Measurements from ENCODE around the gene FOXN4.

Gene FOXN4

DNA sequence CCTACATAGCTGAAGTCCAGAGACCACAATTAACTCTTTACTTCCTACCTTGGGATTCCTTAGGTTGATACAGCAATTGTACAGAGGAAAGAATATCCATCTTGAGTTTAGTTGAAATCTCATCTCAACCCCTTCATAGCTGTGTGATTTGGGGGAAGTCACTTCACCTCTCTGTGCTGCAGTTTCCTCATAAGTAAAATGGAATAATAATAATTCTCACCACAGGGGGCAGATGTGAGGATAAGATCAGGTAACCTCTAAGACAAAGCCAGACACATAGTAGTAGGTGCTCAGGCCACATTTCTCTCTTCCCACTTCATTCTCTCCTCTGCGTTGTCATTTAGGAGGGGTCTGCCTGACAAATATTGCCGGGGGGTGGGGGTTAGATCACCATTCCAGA is 6.7 kb downstream of the FOXN4 start:
- H3K27ac ChIP-seq (ENCODE audit: low read depth, low read length), result no peak overlapping the region
- H3K9ac ChIP-seq (ENCODE audit: low read length), result no peak overlapping the region
- H3K27me3 ChIP-seq (ENCODE audit: control insufficient read depth, insufficient read depth, low read length), result peaks cover 3% of the 10 kb centered on the region
- H3K36me3 ChIP-seq (ENCODE audit: control insufficient read depth, insufficient read depth, low read length), result no peaks in the 10 kb centered on the region
- H3K4me1 ChIP-seq (ENCODE audit: control insufficient read depth, insufficient read depth, low read length), result no peaks in the 10 kb centered on the region
- H3K4me3 ChIP-seq (ENCODE audit: low read length), result no peak overlapping the region

GRCh38 chr12:109301643-109302168 is 7.4 kb downstream of the FOXN4 start:
- no peak overlapping the region for H3K4me3 ChIP-seq (ENCODE audit: low read length)
- no peak overlapping the region for H3K9ac ChIP-seq (ENCODE audit: low read length)
- no peaks in the 10 kb centered on the region for H3K4me1 ChIP-seq (ENCODE audit: control insufficient read depth, insufficient read depth, low read length)
- H3K36me3 ChIP-seq (ENCODE audit: control insufficient read depth, insufficient read depth, low read length), result no peaks in the 10 kb centered on the region
- no peak overlapping the region for H3K27ac ChIP-seq (ENCODE audit: low read depth, low read length)
- no peaks in the 10 kb centered on the region for H3K27me3 ChIP-seq (ENCODE audit: control insufficient read depth, insufficient read depth, low read length)

DNA sequence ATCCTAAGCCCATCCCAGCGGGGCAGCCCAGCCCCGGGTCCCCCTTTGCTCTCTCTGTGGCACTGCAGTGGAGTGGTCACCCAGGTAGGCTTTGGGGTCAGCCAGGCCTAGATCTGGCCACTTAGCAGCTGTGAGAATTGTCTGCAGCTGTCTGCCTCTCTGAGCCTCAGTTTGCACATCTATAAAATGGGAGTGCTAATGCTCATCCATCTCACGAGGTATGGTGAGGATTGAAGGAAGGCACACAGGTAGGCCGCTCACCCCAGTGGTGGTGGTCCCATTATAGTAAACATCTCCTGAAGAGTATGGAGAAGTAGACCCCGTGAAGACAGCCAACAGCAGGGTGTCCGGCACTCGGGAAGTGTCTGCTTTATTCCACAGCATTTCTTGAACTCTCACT is 9.2 kb downstream of the FOXN4 start:
- Histone ChIP-seq H3K4me1 (ENCODE audit: control insufficient read depth, insufficient read depth, low read length) (no peaks in the 10 kb centered on the region), H3K27me3 (ENCODE audit: control insufficient read depth, insufficient read depth, low read length) (no peaks in the 10 kb centered on the region), H3K36me3 (ENCODE audit: control insufficient read depth, insufficient read depth, low read length) (no peaks in the 10 kb centered on the region), H3K27ac (ENCODE audit: low read depth, low read length) (no peak overlapping the region), H3K9ac (ENCODE audit: low read length) (no peak overlapping the region), H3K4me3 (ENCODE audit: low read length) (no peak overlapping the region)

GRCh38 chr12:109296431-109296830 is 12.7 kb downstream of the FOXN4 start:
- Histone ChIP-seq H3K4me3 (ENCODE audit: low read length) (no peak overlapping the region), H3K36me3 (ENCODE audit: control insufficient read depth, insufficient read depth, low read length) (no peaks in the 10 kb centered on the region), H3K9ac (ENCODE audit: low read length) (no peak overlapping the region), H3K27me3 (ENCODE audit: control insufficient read depth, insufficient read depth, low read length) (no peaks in the 10 kb centered on the region), H3K4me1 (ENCODE audit: control insufficient read depth, insufficient read depth, low read length) (no peaks in the 10 kb centered on the region), H3K27ac (ENCODE audit: low read depth, low read length) (no peak overlapping the region)

DNA sequence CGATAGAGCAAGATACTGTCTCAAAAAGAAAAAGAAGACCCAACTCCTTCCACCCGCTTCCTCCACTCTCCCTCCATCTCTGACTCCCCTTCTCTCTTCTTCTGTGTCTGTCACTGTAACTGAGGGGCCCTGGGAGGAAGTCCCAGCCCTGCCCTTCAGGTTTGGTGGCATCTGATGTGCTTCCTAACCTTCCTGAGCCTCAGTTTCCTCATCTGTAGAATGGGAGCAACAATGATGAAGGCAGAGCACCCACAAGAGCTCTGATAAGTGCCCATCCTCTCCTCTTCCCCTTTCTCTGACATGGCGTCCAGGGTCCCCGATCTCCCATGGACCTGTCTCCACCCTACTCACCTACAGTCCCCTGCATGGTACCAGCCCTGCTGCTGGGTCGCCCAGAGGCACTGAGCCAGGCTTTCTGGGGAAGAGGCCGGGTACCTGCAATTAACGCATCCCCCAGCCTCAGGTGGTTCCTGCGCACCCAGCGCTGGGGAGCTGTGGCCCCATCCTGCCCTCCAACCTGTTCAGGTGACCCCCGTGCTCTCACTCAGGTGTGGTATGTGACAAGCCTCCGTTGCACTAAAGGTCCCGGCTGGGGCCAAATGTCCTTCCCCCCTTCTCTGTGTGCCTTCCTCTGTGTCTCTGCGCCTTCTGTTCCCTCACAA is 13.2 kb downstream of the FOXN4 start:
- Histone ChIP-seq H3K27ac (ENCODE audit: low read depth, low read length) (no peak overlapping the region), H3K4me1 (ENCODE audit: control insufficient read depth, insufficient read depth, low read length) (peaks cover 4% of the 10 kb centered on the region), H3K9ac (ENCODE audit: low read length) (no peak overlapping the region), H3K36me3 (ENCODE audit: control insufficient read depth, insufficient read depth, low read length) (no peaks in the 10 kb centered on the region), H3K4me3 (ENCODE audit: low read length) (no peak overlapping the region), H3K27me3 (ENCODE audit: control insufficient read depth, insufficient read depth, low read length) (no peaks in the 10 kb centered on the region)

DNA sequence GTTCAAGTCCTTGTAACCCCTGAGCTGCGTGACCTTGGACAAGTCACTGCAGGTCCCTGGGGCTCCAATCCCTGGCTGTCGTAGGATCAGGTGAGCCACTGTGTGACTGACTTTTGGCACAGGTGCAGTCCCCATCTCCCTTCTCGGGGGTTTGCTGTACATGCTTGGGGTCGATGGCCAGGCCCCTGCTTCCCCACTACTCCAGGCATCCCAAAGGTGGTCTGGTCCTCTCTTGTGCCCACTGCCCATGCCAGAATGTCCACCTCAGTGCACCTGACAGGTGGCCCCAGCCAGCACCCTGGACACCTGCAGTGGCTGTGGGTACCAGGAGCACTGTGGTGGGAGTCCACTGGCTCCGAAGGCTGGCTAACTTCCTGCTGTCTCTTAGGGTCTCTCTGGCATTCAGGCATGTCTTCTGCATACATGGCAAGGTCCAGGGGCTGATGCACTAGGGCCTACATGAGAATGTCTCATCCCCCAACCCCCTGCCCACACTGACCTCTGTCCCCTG is 14.7 kb downstream of the FOXN4 start:
- Histone ChIP-seq H3K36me3 (ENCODE audit: control insufficient read depth, insufficient read depth, low read length) (no peaks in the 10 kb centered on the region), H3K27me3 (ENCODE audit: control insufficient read depth, insufficient read depth, low read length) (no peaks in the 10 kb centered on the region), H3K9ac (ENCODE audit: low read length) (no peak overlapping the region), H3K4me3 (ENCODE audit: low read length) (no peak overlapping the region), H3K27ac (ENCODE audit: low read depth, low read length) (no peak overlapping the region), H3K4me1 (ENCODE audit: control insufficient read depth, insufficient read depth, low read length) (peaks cover 7% of the 10 kb centered on the region)

- Histone ChIP-seq H3K4me3 (ENCODE audit: low read length) (no peak overlapping the region), H3K36me3 (ENCODE audit: control insufficient read depth, insufficient read depth, low read length) (no peaks in the 10 kb centered on the region), H3K27ac (ENCODE audit: low read depth, low read length) (no peak overlapping the region), H3K4me1 (ENCODE audit: control insufficient read depth, insufficient read depth, low read length) (peaks cover 7% of the 10 kb centered on the region), H3K9ac (ENCODE audit: low read length) (no peak overlapping the region), H3K27me3 (ENCODE audit: control insufficient read depth, insufficient read depth, low read length) (no peaks in the 10 kb centered on the region)
Observed at GRCh38 chr12:109293106-109293505, 16.0 kb downstream of the FOXN4 start.

- Histone ChIP-seq H3K4me1 (ENCODE audit: control insufficient read depth, insufficient read depth, low read length) (peaks cover 7% of the 10 kb centered on the region), H3K27me3 (ENCODE audit: control insufficient read depth, insufficient read depth, low read length) (no peaks in the 10 kb centered on the region), H3K36me3 (ENCODE audit: control insufficient read depth, insufficient read depth, low read length) (no peaks in the 10 kb centered on the region), H3K4me3 (ENCODE audit: low read length) (no peak overlapping the region), H3K27ac (ENCODE audit: low read depth, low read length) (no peak overlapping the region), H3K9ac (ENCODE audit: low read length) (no peak overlapping the region)
Observed at GRCh38 chr12:109292342-109292711, 16.8 kb downstream of the FOXN4 start.

GRCh38 chr12:109291521-109292341 is 17.4 kb downstream of the FOXN4 start:
- H3K27ac ChIP-seq (ENCODE audit: low read depth, low read length), result peak overlapping the region; percentile 63
- peak overlapping the region; percentile 47 for H3K4me3 ChIP-seq (ENCODE audit: low read length)
- H3K27me3 ChIP-seq (ENCODE audit: control insufficient read depth, insufficient read depth, low read length), result no peaks in the 10 kb centered on the region
- H3K9ac ChIP-seq (ENCODE audit: low read length), result no peak overlapping the region
- H3K4me1 ChIP-seq (ENCODE audit: control insufficient read depth, insufficient read depth, low read length), result peaks cover 7% of the 10 kb centered on the region
- H3K36me3 ChIP-seq (ENCODE audit: control insufficient read depth, insufficient read depth, low read length), result no peaks in the 10 kb centered on the region

DNA sequence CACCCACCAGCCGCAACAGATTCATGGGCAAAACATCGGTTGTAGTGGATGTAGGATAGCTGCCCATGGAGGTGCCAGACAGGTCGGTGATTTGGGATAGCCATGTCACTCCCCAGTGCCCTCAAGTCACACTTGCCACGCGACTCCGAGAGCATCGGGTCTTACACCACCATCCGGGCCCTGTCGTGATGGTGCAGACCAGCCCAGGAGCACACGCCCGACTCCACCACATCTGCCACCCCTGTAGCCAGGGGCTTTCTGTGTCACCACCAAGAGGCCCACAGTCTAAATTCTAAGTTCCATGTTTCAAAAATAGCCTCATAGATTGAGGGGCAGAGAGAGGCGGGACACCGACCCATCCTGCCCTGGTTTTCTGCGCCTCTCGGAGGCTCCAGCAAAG is 18.0 kb downstream of the FOXN4 start:
- no peak overlapping the region for H3K9ac ChIP-seq (ENCODE audit: low read length)
- peaks cover 7% of the 10 kb centered on the region for H3K4me1 ChIP-seq (ENCODE audit: control insufficient read depth, insufficient read depth, low read length)
- H3K27me3 ChIP-seq (ENCODE audit: control insufficient read depth, insufficient read depth, low read length), result no peaks in the 10 kb centered on the region
- no peaks in the 10 kb centered on the region for H3K36me3 ChIP-seq (ENCODE audit: control insufficient read depth, insufficient read depth, low read length)
- peak overlapping the region; percentile 47 for H3K4me3 ChIP-seq (ENCODE audit: low read length)
- H3K27ac ChIP-seq (ENCODE audit: low read depth, low read length), result peak overlapping the region; percentile 63

- Histone ChIP-seq H3K9ac (ENCODE audit: low read length) (no peak overlapping the region), H3K36me3 (ENCODE audit: control insufficient read depth, insufficient read depth, low read length) (no peaks in the 10 kb centered on the region), H3K4me1 (ENCODE audit: control insufficient read depth, insufficient read depth, low read length) (peaks cover 7% of the 10 kb centered on the region), H3K4me3 (ENCODE audit: low read length) (no peak overlapping the region), H3K27me3 (ENCODE audit: control insufficient read depth, insufficient read depth, low read length) (no peaks in the 10 kb centered on the region), H3K27ac (ENCODE audit: low read depth, low read length) (no peak overlapping the region)
Observed at GRCh38 chr12:109290061-109290460, 19.0 kb downstream of the FOXN4 start.

DNA sequence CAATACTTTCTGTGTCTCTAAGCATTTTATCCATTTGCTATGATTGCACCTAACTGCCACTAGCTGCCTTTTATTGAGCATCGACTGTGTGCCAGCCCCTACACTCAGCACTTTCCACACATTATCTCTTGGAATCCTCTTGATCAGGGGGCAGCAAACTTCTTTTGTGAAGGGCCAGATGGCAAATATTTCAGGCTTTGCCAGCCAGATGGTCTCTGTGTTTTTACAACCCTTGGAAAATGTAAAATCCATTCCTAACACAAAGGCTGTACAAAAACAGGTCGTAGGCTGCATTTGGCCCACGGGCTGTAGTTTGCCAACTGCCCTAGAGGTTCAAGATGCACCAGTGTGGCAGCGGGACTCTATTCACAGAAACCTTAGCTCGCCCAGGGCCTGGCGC is 19.5 kb downstream of the FOXN4 start:
- Histone ChIP-seq H3K9ac (ENCODE audit: low read length) (no peak overlapping the region), H3K27me3 (ENCODE audit: control insufficient read depth, insufficient read depth, low read length) (no peaks in the 10 kb centered on the region), H3K36me3 (ENCODE audit: control insufficient read depth, insufficient read depth, low read length) (no peaks in the 10 kb centered on the region), H3K27ac (ENCODE audit: low read depth, low read length) (no peak overlapping the region), H3K4me3 (ENCODE audit: low read length) (no peak overlapping the region), H3K4me1 (ENCODE audit: control insufficient read depth, insufficient read depth, low read length) (peaks cover 7% of the 10 kb centered on the region)

Data from rectal smooth muscle tissue (tissue), 1 donor.